Endometrial microvascular endothelial cells (primary cell): ENCODE measurements around the gene KCTD10. TPM values are rescaled to one million over a fixed set of nuclear protein-coding genes. Genes with fewer than 3 reads are reported as not detected.
"Not testable (repeated sequence)": the region's sequence is repeated elsewhere in the genome, so short reads cannot be mapped to it uniquely, and the experiment has no call there.

ENCODE experiments used
- in situ Hi-C: cut with HindIII; loops from 2 replicates; pipeline ENCODE4 v1.10.0; 2017; ENCODE audit warnings: low sequenced_read_pairs, low pct_unique_long_range_greater_than_20kb; ENCODE audit errors: inconsistent ontology term
- total RNA-seq: library from RNA; depleted of rRNA; stranded (reverse); fragments of >200 nt; gene quantifications from one replicate; pipeline ENCODE4 v1.2.3, GENCODE V29; 2015; ENCODE audit errors: inconsistent ontology term

Gene KCTD10
- total RNA-seq, 1 donor from 2014 or later: 63.0 TPM

DNA sequence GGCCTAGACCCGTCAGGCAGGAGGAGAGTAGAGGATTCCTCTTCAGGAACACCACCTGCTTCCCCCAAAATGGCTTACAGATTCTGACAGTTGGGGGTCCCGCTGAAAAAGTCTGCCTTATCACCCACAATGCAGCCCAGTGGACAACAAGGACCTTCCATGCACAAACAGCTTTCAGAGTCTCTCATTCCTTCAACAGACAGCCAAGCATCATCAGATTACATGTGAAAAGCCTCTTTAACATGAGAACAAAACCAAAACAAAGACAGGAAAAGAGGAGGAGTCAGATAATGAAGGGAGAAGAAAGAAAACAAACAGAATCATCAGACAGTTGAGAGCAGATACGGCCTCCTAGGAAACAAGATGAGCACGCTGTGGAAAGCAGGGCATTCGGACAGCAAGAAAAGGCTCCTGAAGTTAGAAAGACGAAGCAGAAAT lies 18.3 kb downstream of the KCTD10 start:
- in situ Hi-C loops: no loop called here

DNA sequence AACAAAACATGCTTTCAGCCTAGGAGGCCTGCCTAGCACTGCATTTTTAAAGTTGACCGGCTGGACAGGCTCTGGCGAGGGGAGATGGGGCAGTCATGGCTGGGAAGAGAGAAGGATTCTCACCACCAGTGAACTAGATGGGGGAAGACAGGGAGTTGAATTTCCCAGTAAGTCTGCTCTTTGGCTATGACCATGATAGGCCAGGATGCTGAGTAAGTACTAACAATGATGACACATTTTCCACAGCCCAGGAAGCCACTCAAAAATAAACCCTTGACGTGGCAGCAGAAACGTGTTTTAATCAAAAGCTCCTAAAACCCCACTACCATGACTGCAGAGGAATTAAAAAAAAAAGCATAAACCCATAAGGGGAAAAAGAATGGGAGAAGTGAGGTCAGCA lies 19.0 kb downstream of the KCTD10 start:
- in situ Hi-C loops: no loop called here

DNA sequence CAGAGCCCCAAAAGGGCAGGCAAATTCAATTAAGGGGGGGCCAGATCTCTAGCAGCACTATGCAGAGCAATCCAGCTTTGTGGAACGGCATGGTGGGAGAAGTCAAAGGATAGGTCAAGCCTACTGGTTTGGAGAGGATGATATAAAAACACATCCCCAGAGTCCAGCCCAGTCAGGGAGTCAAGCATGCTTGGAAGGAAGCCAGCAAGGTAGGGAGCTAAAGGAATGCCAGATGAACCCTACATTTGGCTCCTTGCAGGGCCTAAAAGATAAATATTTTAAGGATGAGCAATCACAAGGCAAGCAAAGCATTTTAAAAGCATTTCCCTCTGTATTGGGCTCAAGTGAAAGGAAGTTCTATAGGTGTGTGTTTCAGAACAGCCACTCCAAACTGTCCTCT lies 21.4 kb downstream of the KCTD10 start:
- in situ Hi-C loops: no loop called here

DNA sequence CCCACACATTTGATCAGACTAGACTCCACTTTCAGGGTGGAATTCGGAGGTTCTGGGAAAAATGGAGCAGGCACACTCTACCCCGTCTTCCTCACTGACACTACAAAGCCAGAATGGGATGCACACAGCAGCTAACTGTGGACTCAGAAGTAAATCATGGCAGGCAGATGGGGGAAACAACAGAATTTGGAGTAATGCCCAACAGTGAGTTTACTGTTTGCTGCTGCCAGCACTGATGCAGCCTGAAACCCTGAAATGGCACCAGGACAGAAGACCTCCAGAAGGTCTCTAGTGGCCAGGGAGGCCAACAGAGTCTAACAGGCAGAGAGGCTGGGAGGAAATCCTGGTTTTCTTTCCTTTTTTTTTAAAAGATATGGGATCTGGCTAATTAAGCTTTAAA lies 24.6 kb downstream of the KCTD10 start:
- in situ Hi-C loops: no loop called here

DNA sequence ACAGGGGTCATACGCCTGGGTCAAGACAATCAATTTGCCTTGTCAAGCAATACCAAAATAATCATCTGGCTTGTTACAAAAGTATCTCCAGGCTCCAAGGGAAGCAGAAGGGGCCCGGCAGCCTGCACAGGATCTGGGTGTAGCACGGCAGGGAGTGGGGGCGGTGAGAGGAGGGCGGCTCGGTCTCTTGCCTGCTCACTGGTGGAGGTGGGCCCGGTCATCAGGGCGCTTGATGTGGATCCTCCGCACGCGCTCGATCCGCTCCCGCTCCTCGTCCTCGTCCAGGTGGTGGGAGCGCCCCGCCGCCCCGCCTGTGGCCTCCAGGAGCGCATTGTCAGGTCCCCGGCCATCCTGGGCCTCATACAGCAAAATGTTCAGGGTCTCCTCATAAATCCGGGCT lies 25.7 kb downstream of the KCTD10 start:
- in situ Hi-C loops: no loop called here

DNA sequence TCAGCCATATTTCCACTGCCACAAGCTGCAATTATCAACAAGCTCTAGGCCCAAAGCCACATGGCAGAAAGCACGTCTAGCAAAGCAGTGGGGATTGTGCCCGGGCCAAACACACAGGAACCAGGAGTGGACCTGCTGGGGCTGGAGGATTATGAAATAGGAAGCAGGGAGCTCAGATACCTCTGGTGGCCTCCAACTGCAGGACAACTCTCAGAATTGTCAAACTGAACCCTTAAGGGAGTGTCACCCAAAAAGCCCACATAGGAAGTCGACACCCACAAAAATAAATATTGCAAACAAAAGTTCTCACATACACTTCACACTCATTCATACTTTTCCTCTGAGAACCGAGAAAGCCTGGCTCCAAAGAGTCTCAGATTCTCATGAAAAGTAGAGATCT lies 26.1 kb downstream of the KCTD10 start:
- in situ Hi-C loops: no loop called here

DNA sequence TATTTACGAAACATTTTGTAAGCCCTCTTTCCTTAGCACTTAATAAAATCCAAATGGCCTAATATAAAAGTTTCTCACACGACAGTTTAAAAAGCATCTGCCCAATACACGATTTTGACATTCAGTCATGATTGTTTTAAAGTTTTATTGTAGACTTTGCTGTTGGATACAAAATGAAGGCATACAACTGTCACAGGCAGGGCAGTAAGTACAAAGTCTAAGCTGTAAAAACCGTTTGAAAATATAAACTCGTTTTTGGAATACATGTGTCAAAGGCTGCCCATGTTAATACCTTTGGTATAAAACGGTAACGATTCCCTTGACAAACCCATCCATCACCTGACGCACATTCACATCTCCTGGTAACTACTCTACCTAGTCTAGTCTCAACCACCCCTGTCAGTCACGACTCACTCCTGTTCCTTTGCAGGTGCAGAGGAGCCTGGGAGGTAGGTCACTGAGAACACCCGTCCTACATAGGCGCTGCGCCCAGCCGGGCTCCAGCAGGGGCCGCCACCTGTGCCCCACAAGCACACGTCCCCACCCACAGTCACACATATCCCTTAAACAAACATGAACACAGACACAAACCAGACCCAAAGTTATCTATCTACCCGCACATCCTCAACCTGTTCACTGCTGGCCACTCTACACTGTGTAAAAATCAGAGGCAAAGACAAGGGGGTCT lies 27.1 kb downstream of the KCTD10 start:
- in situ Hi-C loops: no loop called here

DNA sequence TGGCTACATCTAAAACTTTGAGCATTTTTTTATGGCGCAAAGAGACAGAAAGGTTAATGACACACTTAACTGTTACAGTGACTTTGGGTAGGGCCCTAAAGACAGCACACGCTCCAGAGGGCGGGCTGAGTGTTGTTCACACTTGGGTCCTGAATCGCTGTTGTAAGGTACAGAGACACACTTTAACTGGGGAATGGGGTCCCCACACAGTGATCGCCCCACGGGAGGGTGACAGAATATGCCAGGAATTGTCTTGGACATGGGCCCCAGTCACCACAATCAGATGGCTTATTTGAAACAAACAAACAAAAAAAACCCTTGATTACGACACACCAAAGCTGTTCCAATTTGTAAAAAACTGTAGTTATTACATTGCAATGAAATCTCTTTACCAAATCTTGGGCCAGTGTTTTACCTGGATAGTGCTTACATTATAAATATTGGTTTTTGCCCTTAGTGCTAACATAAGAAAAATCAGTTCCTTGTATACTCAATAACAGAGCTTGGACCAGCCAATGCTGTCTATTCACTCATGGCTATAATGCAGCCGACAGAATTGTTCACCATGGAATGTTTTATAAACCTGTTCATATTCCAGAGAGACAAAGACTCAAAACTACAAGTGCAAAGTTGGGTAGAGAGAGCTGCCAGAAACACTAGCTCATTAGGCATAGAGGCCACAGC lies 28.3 kb downstream of the KCTD10 start:
- in situ Hi-C loops: no loop called here

DNA sequence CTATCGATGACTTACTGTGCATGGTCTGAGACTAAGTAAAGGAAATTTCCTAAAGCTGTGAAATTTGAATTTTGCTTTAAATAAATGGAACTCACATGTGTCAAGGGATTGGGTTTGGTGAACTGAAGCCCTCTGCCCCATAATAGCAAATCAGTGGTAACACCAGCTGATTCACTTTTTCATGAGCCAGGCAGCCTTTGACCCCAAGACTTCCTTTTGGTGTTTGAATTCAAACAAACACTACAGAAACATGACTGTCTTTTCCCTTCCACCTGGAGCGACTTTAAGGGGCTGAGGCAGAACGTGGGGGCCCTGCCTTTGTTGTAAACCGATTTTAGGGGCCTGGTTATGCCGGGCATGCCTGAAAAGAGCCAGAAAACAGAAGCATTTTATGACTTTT lies 28.8 kb downstream of the KCTD10 start:
- in situ Hi-C loops: no loop called here

DNA sequence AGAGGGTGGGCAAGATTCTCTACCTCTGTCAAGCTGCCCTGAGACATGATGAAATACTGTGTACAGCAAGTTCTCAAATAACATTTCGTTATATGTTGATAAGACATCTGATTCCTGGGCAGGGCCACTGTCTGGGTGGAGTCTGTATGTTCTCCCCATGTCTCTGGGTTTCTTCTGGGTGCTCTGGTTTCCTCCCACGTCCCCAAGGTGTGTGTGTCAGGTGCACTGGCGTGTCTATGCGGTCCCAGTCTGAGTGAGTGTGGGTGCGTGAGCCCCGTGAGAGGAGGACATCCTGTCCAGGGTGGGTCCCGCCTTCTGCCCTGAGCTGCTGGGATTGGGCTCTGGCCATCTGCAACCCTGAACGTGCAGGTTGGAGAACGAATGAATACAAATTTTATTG lies 29.6 kb downstream of the KCTD10 start:
- in situ Hi-C loops: no loop called here

DNA sequence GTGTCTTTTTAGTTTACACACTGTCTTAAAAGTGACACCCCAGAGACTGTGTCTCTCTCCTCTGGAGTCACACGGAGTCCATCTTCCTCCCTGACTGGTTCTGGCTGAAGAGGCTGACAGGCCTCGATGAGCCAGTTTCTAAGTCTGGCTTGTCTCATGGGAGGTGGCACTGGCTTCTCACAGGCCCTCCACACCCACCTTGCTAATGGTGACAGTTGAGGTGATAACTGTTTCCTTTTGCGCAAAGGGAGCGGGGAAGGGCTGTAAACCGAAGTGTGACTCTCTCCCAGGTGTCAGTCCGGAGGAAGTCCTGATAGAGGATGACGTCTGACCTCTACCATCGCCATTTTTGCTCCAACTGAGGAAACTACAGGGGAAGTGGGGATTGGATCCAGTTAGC lies 30.2 kb downstream of the KCTD10 start:
- in situ Hi-C loops: no loop called here

DNA sequence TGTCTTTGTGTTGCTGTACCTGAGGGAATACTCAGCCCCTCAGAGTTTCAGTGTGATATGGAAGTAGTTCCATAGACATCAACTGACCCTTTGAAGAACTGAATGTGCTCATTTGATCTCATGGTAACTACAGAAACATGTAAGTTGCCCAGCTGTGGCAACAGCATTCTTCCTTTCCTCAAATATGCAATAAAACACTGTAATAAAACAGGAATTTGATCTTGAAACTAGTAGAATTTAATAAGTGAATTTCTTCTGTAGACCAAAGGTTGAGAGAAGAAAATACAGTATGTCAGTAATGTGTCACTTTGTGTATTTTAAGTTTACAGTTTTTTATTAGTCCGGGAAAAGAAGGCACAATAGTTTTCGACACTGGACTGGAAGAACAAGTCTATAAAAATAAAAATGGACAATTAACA lies 31.9 kb downstream of the KCTD10 start:
- in situ Hi-C loops: no loop called here

DNA sequence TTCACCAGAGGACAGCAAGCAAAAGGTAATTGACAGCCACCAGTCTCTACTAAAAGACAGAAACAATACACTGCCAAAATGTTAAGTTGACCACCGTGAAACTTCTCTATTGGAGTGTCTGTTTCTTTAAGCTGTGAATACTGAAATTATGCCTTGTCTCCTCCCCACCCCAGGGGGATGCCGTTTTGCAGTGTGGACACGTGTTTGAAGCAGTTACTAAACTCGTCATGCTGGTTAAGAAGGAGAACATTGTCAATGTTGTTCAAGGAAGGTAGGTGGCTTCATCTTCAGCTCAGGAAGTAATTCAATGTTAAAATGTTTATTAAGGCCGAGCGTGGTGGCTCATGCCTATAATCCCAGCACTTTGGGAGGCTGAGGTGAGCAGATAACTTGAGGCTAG lies 32.8 kb downstream of the KCTD10 start:
- in situ Hi-C loops: no loop called here

DNA sequence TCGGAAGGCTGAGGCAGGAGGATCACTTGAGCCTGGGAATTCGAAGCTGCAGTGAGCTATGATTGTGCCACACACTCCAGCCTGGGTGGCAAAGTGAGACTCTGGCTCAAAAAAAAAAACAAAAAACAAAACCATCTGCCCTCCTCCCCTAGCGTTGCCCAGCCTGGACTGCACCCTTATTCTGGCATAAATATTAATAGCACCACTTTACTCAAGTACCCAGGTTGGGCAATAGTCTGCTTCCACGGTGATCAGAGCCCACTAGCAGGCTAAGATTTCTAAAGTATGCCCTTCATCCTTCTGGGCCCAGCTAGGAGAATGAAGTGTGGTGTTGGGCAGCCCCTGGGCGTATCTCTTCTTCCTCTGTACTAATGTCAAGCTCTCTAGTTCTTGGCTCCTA lies 33.3 kb downstream of the KCTD10 start:
- in situ Hi-C loops: no loop called here

DNA sequence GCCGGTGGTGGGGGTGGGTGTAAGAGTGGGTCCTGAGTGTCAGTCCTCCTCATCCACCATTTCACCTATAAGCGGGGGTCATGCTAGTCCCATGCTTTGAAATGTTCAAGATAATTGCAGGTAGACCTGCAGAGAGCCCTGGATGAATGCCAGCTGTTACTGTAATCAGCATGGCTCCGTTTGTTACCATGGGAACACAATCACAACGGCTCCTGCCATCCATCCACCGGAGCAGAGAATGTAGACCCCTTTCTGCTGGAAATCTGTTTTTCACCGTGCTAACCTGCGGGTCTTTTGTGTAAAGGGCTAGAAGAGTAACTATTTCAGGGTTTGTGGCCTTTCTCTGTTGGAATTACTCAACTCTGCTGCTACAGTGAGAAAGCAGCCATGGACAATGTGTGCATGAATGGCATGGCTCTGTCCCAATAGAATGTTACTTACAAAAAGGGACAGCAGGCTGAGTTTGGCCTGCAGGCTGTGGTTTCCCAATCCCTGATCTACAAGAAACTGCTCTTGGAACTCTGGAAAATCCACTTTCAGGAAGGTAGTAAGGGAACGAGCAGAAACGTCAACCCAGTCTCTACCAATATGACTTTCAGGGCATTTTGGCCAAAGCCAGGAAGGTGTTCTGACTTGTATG lies 36.1 kb downstream of the KCTD10 start:
- in situ Hi-C loops: no loop called here

DNA sequence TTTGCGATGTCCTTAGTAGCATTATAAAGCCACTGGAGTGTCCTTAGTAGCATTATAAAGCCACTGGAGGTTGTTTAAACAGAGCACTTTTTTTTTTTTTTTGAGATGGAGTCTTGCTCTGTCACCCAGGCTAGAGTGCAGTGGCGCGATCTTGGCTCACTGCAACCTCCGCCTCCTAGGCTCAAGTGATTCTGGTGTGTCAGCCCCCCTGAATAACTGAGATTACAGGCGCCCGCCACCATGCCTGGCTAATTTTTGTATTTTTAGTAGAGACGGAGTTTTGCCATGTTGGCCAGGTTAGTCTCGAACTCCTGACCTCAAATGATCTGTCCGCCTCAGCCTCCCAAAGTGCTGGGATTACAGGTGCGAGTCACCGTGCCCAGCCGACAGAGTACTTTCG lies 37.1 kb downstream of the KCTD10 start:
- in situ Hi-C loops: not testable (repeated sequence)

DNA sequence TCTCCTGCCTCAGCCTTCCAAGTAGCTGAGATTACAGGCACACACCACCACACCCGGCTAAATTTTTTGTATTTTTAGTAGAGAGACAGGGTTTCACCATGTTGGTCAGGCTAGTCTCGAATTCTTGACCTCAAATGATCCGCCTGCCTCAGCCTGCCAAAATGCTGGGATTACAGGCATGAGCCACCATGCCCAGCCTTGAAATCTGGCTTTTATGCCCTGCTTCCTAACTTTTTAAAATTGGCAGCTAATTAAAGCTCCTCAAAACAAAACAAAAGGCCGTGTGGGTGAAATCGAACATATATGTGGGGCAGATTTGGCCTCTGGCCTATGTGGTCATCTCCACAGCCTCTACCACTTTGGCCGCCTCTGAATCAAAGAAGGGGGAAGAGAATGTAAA lies 37.9 kb downstream of the KCTD10 start:
- in situ Hi-C loops: no loop called here

DNA sequence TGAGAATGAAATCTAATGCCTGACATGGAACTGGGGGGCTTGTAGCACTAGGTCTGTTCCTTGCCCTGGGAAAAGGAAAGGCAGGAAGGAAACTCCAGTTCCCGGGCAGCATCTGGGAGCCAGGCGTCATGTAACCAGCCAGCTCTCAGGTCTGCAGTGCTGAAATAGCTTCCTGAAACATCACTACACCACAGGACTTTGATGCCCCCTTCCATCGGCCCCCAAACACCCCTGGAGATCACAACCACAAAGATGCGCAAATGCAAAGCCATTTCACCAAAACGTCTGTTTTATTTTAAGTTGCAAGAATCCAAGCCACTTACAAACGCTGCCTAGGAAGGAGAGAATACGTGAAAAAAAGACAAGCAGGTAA lies 40.9 kb downstream of the KCTD10 start:
- in situ Hi-C loops: no loop called here

DNA sequence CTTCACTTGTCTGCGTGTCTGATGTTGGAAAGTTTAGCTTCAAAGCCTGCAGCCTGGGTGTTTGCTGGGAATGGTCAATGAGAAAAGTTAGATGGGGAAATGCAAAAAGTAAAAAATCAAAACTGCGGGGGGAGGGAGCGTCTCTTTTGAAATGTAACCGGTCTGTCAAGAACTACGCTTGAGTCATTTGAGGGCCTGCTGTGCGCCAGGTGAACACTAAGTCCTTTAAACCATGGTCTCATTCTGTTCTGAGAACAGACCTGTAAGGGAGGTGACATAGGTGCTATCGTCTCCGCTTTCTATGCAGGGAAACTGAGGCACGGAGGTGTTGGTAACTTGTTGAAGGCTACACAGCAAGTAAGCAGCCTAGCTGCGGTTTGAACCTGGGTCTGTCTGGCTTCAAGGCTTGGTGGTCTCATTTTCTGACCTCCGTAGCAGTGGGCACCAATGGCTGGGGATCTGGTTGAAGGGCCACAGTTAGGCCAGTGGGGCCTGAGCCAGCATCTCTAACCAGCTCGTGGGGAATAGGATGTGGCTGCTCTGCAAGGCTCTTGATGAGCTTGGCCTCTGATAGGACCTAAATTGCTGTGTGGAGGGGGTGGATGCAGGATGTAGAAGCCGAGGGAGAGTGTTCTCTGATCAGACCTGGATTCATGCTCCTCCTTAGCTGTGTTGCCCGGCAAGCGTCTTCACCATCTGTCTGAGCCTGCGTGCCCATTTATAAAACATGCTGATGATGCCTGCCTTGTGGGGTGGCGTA lies 41.5 kb downstream of the KCTD10 start:
- in situ Hi-C loops: no loop called here

DNA sequence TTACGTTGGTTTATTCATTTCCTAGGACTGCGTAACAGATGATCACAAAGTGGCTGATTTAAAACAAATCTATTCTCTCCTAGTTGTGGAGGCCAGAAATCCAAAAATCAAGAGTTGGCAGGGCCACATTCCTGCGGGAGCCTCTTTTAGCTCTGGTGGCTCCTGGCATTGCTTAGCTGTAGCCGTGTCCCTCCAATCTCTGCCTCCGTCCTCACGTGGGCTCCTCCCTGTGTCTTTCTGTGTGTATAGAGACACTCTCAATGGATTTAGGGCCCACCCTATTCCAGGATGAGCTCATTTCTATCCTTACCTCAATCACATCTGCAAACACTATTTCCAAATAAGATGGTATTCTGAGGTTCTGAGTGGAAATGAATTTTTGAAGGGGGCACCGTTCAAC lies 42.5 kb downstream of the KCTD10 start:
- in situ Hi-C loops: no loop called here
